SK-N-SH (cell line): ENCODE results near the gene ABAT.

Experiments used
- CTCF ChIP-seq: fragments of 200-600 bp; sonication (generic); IDR thresholded peaks from 2 replicates; pipeline ENCODE4 v1.6.1; 2017; ENCODE audit warnings: antibody characterized with exemption, mild to moderate bottlenecking, moderate library complexity
- ELF1 ChIP-seq: IDR thresholded peaks from 2 replicates; pipeline ENCODE4 v1.4.0; 2012
- PBX3 ChIP-seq: IDR thresholded peaks from 2 replicates; pipeline ENCODE4; 2012
- POLR2AphosphoS5 ChIP-seq: IDR thresholded peaks from 2 replicates; pipeline ENCODE4 v1.6.1; 2012; ENCODE audit warnings: low read depth, low read length
- SIN3A ChIP-seq: IDR thresholded peaks from 2 replicates; pipeline ENCODE4 v1.6.1; 2012; ENCODE audit warnings: low read depth, mild to moderate bottlenecking, low read length, moderate library complexity, borderline replicate concordance
- YY1 ChIP-seq: IDR thresholded peaks from 2 replicates; pipeline ENCODE4 v1.4.0; 2012; ENCODE audit warnings: low read depth, mild to moderate bottlenecking

GRCh38 chr16:8631818-8632465, 42.5 kb upstream of the ABAT start:
- no peak for TF ChIP-seq ELF1
- TF ChIP-seq CTCF, result no peak
- TF ChIP-seq YY1, result no peak
- no peak for TF ChIP-seq PBX3
- no peak for TF ChIP-seq POLR2AphosphoS5
- no peak for TF ChIP-seq SIN3A
